Measurements from ENCODE around the gene STT3B. TPM values are rescaled to one million over a fixed set of nuclear protein-coding genes. Genes with fewer than 3 reads are reported as not detected.

Gene STT3B
- total and polyA plus RNA-seq, 7 experiments from 2014 or later: 109 to 149 (median 131) TPM

DNA sequence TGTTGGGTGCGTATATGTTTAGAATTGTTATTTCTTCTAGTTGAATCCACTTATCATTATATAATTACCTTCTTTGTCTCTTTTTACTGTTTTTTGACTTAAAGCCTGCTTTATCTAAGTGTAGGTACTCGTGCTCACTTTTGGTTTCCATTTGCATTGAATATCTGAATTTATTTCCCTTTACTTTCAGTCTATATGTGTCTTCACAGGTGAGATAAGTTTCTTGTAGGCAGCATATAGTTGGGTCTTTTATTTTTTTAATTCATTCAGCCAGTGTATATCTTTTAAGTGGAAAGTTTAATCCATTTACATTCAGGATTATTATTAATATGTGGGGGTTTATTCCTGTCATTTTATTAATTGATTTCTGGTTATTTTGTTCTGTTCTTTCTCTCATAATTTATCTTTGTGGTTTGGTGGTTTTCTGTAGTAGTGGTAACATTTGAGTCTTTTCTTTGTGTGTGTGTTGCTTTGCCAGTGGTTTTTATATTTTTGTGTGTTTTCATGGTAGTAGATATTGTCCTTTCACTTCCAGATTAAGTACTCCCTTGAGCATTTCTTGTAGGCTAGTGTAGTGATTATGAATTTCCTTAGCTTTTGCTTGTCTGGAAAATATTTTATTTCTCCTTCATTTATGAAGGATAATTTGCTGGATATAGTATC, 27.3 kb downstream of the STT3B start:
- Mint-ChIP-seq H3K27me3 (no peaks in the 10 kb centered on the region), H3K4me1 (peaks cover 66 to 94% (median 92%) of the 10 kb centered on the region in 7 donors), H3K36me3 (peaks cover 16 to 56% (median 49%) of the 10 kb centered on the region in 5 donors), H3K4me3 (peak overlapping the region in 9 of 10 donors; percentile 10 to 60 (median 21)), H3K27ac (peak overlapping the region in 4 of 9 donors; percentile 1 to 58 (median 45)), H3K9me3 (peaks cover 7 to 39% (median 25%) of the 10 kb centered on the region in 11 donors)
- Histone ChIP-seq H3K4me3 (ENCODE audit: low read length) (no peak overlapping the region), H3K9me3 (ENCODE audit: control insufficient read depth in 2 of 3, low read length in 3 of 3) (peaks cover 0 to 6% (median 4%) of the 10 kb centered on the region in 3 experiments), H3K36me3 (ENCODE audit: control insufficient read depth in 2 of 3, insufficient read depth in 3 of 3, low read length in 3 of 3) (no peaks in the 10 kb centered on the region), H3K4me1 (ENCODE audit: control insufficient read depth in 2 of 2, insufficient read depth in 2 of 2, low read length in 2 of 2) (peaks cover 31 to 32% of the 10 kb centered on the region in 2 donors), H3K27me3 (ENCODE audit: control insufficient read depth in 2 of 2, insufficient read depth in 2 of 2, low read length in 2 of 2) (no peaks in the 10 kb centered on the region), H3K27ac (ENCODE audit: low read depth, low read length) (no peak overlapping the region)
- no peak for DNase-seq
- CTCF ChIA-PET: no interaction called here
- intact Hi-C loops (cut with micrococcal nuclease): loop anchor here in 1 of 2 donors (10.0 kb wide), 1 partner anchor 585 kb away; no protein-coding TSS in a partner anchor
- no peak for ATAC-seq
- POLR2A ChIA-PET: no interaction called here

DNA sequence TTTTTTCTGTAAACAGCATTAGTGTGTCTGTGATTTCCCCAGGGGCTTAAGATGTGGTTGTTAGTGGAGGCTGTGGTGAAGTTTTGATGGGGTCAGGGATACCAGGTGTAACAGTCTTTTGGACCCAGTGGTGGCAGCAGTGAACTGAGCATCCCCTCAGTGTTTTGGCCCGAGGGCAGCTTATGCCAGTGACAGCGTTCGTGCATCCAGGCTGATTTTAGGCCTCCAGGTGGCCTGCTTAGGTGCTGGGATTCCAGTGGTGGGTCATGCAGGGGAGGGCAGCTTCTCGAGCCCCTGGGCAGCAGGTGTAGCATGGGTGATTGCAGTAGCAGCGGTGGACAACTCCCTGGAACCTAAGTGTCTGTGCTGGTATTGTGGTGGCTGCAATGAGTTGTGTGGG, 29.2 kb downstream of the STT3B start:
- no peak overlapping the region for H3K27ac ChIP-seq (ENCODE audit: low read depth, low read length)
- H3K4me1 Mint-ChIP-seq: peaks cover 66 to 94% (median 92%) of the 10 kb centered on the region in 7 donors
- no peak overlapping the region for H3K4me3 ChIP-seq (ENCODE audit: low read length)
- H3K36me3 ChIP-seq (ENCODE audit: control insufficient read depth in 2 of 3, insufficient read depth in 3 of 3, low read length in 3 of 3): no peaks in the 10 kb centered on the region
- peak overlapping the region in 7 of 9 donors; percentile 24 to 76 (median 37) for H3K27ac Mint-ChIP-seq
- ChIA-PET POLR2A (interaction anchor here (1.4 kb wide), 1 partner anchor 29 kb away, joined by 7 read pairs; the partner anchor contains the start of gene STT3B), CTCF (interaction anchor here (0.8 kb wide), 1 partner anchor 16 kb away, joined by 3 read pairs; no protein-coding TSS in a partner anchor)
- DNase-seq (no peak), ATAC-seq (peak; percentile 35)
- no peaks in the 10 kb centered on the region for H3K27me3 ChIP-seq (ENCODE audit: control insufficient read depth in 2 of 2, insufficient read depth in 2 of 2, low read length in 2 of 2)
- peaks cover 37 to 46% of the 10 kb centered on the region in 2 donors for H3K4me1 ChIP-seq (ENCODE audit: control insufficient read depth in 2 of 2, insufficient read depth in 2 of 2, low read length in 2 of 2)
- peaks cover 0 to 6% (median 4%) of the 10 kb centered on the region in 3 experiments for H3K9me3 ChIP-seq (ENCODE audit: control insufficient read depth in 2 of 3, low read length in 3 of 3)
- intact Hi-C loops (cut with micrococcal nuclease): loop anchor here in 1 of 2 donors (2.0 kb wide), 1 partner anchor 19 kb away; no protein-coding TSS in a partner anchor
- peaks cover 16 to 49% (median 37%) of the 10 kb centered on the region in 5 donors for H3K36me3 Mint-ChIP-seq
- no peaks in the 10 kb centered on the region for H3K27me3 Mint-ChIP-seq
- peaks cover 7 to 39% (median 25%) of the 10 kb centered on the region in 11 donors for H3K9me3 Mint-ChIP-seq
- H3K4me3 Mint-ChIP-seq: peak overlapping the region in 9 of 10 donors; percentile 41 to 83 (median 64)

DNA sequence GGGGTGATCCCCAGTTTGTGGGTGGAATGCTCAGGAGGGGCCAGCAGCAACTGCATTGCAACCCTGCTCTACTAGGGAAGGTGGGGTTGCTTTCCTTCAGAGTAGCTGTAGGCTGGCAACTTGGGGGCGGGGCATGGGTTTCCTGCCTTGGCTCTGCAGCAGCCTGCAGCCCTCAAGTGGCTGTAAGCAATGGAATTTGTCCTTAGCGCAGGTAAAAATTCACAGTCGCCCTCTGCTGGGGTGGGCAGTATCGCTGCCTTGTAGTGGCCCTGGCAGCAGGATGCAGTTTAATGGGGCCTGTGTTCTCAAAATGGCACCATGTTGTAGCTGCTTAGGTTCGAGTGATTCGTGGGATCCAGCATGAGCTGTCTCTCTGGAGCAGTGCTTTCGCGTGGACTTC, 29.8 kb downstream of the STT3B start:
- DNase-seq: peak in 6 of 9 donors; percentile 19 to 40 (median 30)
- Mint-ChIP-seq H3K27me3 (no peaks in the 10 kb centered on the region), H3K36me3 (peaks cover 16 to 44% (median 32%) of the 10 kb centered on the region in 5 donors), H3K9me3 (peaks cover 7 to 39% (median 23%) of the 10 kb centered on the region in 11 donors), H3K4me3 (peak overlapping the region; percentile 23 to 83 (median 64)), H3K27ac (peak overlapping the region in 5 of 9 donors; percentile 7 to 76 (median 49)), H3K4me1 (peaks cover 64 to 94% (median 92%) of the 10 kb centered on the region in 7 donors)
- H3K27ac ChIP-seq (ENCODE audit: low read depth, low read length): no peak overlapping the region
- H3K9me3 ChIP-seq (ENCODE audit: control insufficient read depth in 2 of 3, low read length in 3 of 3): peaks cover 0 to 6% (median 4%) of the 10 kb centered on the region in 3 experiments
- ChIA-PET POLR2A (interaction anchor here (1.4 kb wide), 1 partner anchor 30 kb away, joined by 7 read pairs; the partner anchor contains the start of gene STT3B), CTCF (interaction anchor here (0.8 kb wide), 1 partner anchor 17 kb away, joined by 3 read pairs; no protein-coding TSS in a partner anchor)
- H3K27me3 ChIP-seq (ENCODE audit: control insufficient read depth in 2 of 2, insufficient read depth in 2 of 2, low read length in 2 of 2): no peaks in the 10 kb centered on the region
- intact Hi-C loops (cut with micrococcal nuclease): loop anchor here in 1 of 2 donors (2.0 kb wide), 1 partner anchor 18 kb away; no protein-coding TSS in a partner anchor
- ATAC-seq: peak; percentile 51
- no peaks in the 10 kb centered on the region for H3K36me3 ChIP-seq (ENCODE audit: control insufficient read depth in 2 of 3, insufficient read depth in 3 of 3, low read length in 3 of 3)
- peaks cover 37 to 49% of the 10 kb centered on the region in 2 donors for H3K4me1 ChIP-seq (ENCODE audit: control insufficient read depth in 2 of 2, insufficient read depth in 2 of 2, low read length in 2 of 2)
- no peak overlapping the region for H3K4me3 ChIP-seq (ENCODE audit: low read length)

DNA sequence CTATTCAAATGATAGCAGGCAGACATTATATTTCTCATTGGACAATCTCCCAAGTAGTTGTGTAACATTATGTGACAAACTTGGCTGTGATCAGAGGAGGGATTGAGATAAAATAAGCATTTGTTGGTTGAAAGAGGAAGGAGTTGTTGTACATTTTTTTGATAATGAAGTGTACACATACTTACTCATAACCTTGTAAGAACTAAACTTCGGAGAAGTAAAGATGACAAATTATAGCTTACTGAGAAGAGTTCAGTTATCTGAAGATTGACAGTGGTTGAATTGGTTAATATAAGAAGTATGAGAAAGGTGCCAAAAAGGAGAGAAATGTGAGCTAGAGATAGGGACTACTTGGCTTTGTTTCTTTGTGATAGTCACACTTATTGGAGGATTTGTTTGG, 32.6 kb downstream of the STT3B start:
- Histone ChIP-seq H3K4me1 (ENCODE audit: control insufficient read depth in 2 of 2, insufficient read depth in 2 of 2, low read length in 2 of 2) (peaks cover 42 to 55% of the 10 kb centered on the region in 2 donors), H3K4me3 (ENCODE audit: low read length) (no peak overlapping the region), H3K9me3 (ENCODE audit: control insufficient read depth in 2 of 3, low read length in 3 of 3) (peaks cover 0 to 4% (median 0%) of the 10 kb centered on the region in 3 experiments), H3K27ac (ENCODE audit: low read depth, low read length) (no peak overlapping the region), H3K36me3 (ENCODE audit: control insufficient read depth in 2 of 3, insufficient read depth in 3 of 3, low read length in 3 of 3) (no peaks in the 10 kb centered on the region), H3K27me3 (ENCODE audit: control insufficient read depth in 2 of 2, insufficient read depth in 2 of 2, low read length in 2 of 2) (no peaks in the 10 kb centered on the region)
- ChIA-PET CTCF (interaction anchor here (0.6 to 0.7 kb wide), 2 partner anchors 23 to 461 kb away, joined by 3 read pairs; no protein-coding TSS in a partner anchor), POLR2A (interaction anchor here (1.4 kb wide), 1 partner anchor 13 kb away, joined by 5 read pairs; no protein-coding TSS in a partner anchor)
- peak overlapping the region in 4 of 9 donors; percentile 0 to 33 (median 10) for H3K27ac Mint-ChIP-seq
- no peaks in the 10 kb centered on the region for H3K27me3 Mint-ChIP-seq
- H3K9me3 Mint-ChIP-seq: peaks cover 0 to 14% (median 6%) of the 10 kb centered on the region in 11 donors
- intact Hi-C loops (cut with micrococcal nuclease): loop anchor here in 1 of 2 donors (5.0 kb wide), 2 partner anchors 132 to 798 kb away; no protein-coding TSS in a partner anchor
- peaks cover 63 to 94% (median 90%) of the 10 kb centered on the region in 7 donors for H3K4me1 Mint-ChIP-seq
- H3K36me3 Mint-ChIP-seq: peaks cover 4 to 25% (median 15%) of the 10 kb centered on the region in 5 donors
- peak overlapping the region in 7 of 10 donors; percentile 4 to 79 (median 47) for H3K4me3 Mint-ChIP-seq
- no peak for DNase-seq
- ATAC-seq: peak; percentile 43

DNA sequence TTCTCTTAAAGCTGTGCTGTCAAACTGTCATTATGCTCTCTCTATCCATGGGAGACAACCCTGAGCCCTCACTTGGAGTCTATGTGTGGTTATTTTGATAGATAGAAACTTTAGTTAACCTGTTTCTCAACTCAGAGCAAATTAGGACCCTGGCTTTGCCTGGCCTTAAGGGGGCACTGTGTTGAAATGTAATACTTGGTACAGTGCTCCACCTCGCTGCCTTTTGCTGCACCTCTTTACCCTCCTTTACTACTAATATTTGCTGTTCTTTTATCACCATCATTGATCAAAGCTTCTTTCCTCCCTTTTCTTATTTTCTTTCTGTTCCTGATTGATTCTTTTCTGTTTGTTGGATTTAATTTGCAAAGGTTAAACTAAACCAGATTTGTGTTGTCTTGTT, 34.3 kb downstream of the STT3B start:
- Histone ChIP-seq H3K36me3 (ENCODE audit: control insufficient read depth in 2 of 3, insufficient read depth in 3 of 3, low read length in 3 of 3) (no peaks in the 10 kb centered on the region), H3K27me3 (ENCODE audit: control insufficient read depth in 2 of 2, insufficient read depth in 2 of 2, low read length in 2 of 2) (no peaks in the 10 kb centered on the region), H3K4me3 (ENCODE audit: low read length) (no peak overlapping the region), H3K4me1 (ENCODE audit: control insufficient read depth in 2 of 2, insufficient read depth in 2 of 2, low read length in 2 of 2) (peaks cover 38 to 57% of the 10 kb centered on the region in 2 donors), H3K27ac (ENCODE audit: low read depth, low read length) (no peak overlapping the region), H3K9me3 (ENCODE audit: control insufficient read depth in 2 of 3, low read length in 3 of 3) (no peaks in the 10 kb centered on the region)
- H3K36me3 Mint-ChIP-seq: peaks cover 0 to 17% (median 9%) of the 10 kb centered on the region in 5 donors
- intact Hi-C loops (cut with micrococcal nuclease): loop anchor here in 1 of 2 donors (2.0 to 5.0 kb wide), 3 partner anchors 16 to 800 kb away; no protein-coding TSS in a partner anchor
- H3K27me3 Mint-ChIP-seq: no peaks in the 10 kb centered on the region
- peak overlapping the region in 8 of 10 donors; percentile 3 to 59 (median 56) for H3K4me3 Mint-ChIP-seq
- H3K4me1 Mint-ChIP-seq: peaks cover 63 to 95% (median 91%) of the 10 kb centered on the region in 7 donors
- POLR2A ChIA-PET: no interaction called here
- ATAC-seq (peak; percentile 82), DNase-seq (peak in 7 of 9 donors; percentile 14 to 41 (median 21))
- CTCF ChIA-PET: no interaction called here
- H3K27ac Mint-ChIP-seq: peak overlapping the region in 4 of 9 donors; percentile 11 to 33 (median 20)
- peaks cover 0 to 2% (median 0%) of the 10 kb centered on the region in 11 donors for H3K9me3 Mint-ChIP-seq

DNA sequence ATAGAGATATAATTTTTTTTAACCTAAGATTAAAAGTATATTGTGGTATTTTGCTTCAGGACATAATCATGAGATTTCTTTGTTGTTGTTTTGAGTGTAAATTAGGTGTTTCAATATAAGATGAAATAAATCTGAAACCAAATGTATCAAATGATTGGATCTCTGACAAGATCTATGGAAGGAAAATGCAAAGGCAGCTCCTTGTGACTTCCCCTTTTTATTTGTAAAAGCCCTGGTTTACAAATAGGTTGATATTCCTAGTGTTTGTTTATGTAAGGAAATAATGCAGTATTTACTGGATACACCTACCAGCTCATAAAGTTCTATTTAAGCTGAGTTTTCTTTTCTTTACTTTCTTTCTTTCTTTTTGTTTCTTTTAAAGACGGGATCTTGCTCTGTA, 35.9 kb downstream of the STT3B start:
- ChIA-PET CTCF (no interaction called here), POLR2A (interaction anchor here (0.6 kb wide), 1 partner anchor 30 kb away, joined by 4 read pairs; no protein-coding TSS in a partner anchor)
- H3K36me3 Mint-ChIP-seq: peaks cover 0 to 10% (median 6%) of the 10 kb centered on the region in 5 donors
- peaks cover 32 to 52% of the 10 kb centered on the region in 2 donors for H3K4me1 ChIP-seq (ENCODE audit: control insufficient read depth in 2 of 2, insufficient read depth in 2 of 2, low read length in 2 of 2)
- H3K9me3 Mint-ChIP-seq: no peaks in the 10 kb centered on the region
- H3K27me3 Mint-ChIP-seq: no peaks in the 10 kb centered on the region
- no peaks in the 10 kb centered on the region for H3K9me3 ChIP-seq (ENCODE audit: control insufficient read depth in 2 of 3, low read length in 3 of 3)
- H3K36me3 ChIP-seq (ENCODE audit: control insufficient read depth in 2 of 3, insufficient read depth in 3 of 3, low read length in 3 of 3): no peaks in the 10 kb centered on the region
- H3K27ac ChIP-seq (ENCODE audit: low read depth, low read length): no peak overlapping the region
- peak overlapping the region in 5 of 10 donors; percentile 21 to 54 (median 37) for H3K4me3 Mint-ChIP-seq
- no peaks in the 10 kb centered on the region for H3K27me3 ChIP-seq (ENCODE audit: control insufficient read depth in 2 of 2, insufficient read depth in 2 of 2, low read length in 2 of 2)
- DNase-seq (no peak), ATAC-seq (no peak)
- H3K4me1 Mint-ChIP-seq: peaks cover 51 to 79% (median 75%) of the 10 kb centered on the region in 7 donors
- intact Hi-C loops (cut with micrococcal nuclease): loop anchor here in 1 of 2 donors (5.0 kb wide), 2 partner anchors 129 to 801 kb away; no protein-coding TSS in a partner anchor
- H3K4me3 ChIP-seq (ENCODE audit: low read length): no peak overlapping the region
- peak overlapping the region in 1 of 9 donors; percentile 19 for H3K27ac Mint-ChIP-seq
